GM12878 (cell line): ENCODE results near the gene CAMP. TPM values are rescaled to one million over a fixed set of nuclear protein-coding genes. Genes with fewer than 3 reads are reported as not detected.

ENCODE experiments used
- ATAC-seq: fragments of 200-7000 bp; cut with Tn5 transposase; 3 replicates; pipeline ENCODE4 v1.9.1; 2020; ENCODE audit warnings: mild to moderate bottlenecking, moderate library complexity
- BruUV-seq: library from RNA; stranded (reverse); fragments of 400-500 nt; replicated peaks from 2 replicates; lab custom pipeline; 2021; lab: Mats Ljungman, UMichigan
- CTCF ChIA-PET: fragments of 300-600 bp; sonication (Branson Sonifier 250); formaldehyde crosslinking; extraction: SDS; loops from one replicate; lab custom pipeline; 2021; ENCODE audit warnings: inconsistent platforms; lab: Yijun Ruan, JAX
- POLR2A ChIA-PET: fragments of 350-600 bp; formaldehyde crosslinking; extraction: SDS; loops from one replicate; lab custom pipeline; 2021; ENCODE audit warnings: inconsistent platforms; lab: Charles Lee
- RAD21 ChIA-PET: fragments of 300-600 bp; sonication (Branson Sonifier 250); formaldehyde crosslinking; loops from one replicate; lab custom pipeline; 2023; ENCODE audit warnings: antibody characterized with exemption; ENCODE audit not compliant: unreplicated experiment; lab: Charles Lee
- SMC1A ChIA-PET: fragments of 300-600 bp; sonication (Branson Sonifier 250); formaldehyde crosslinking; loops from one replicate; lab custom pipeline; 2023; ENCODE audit not compliant: unreplicated experiment, uncharacterized antibody; lab: Charles Lee
- DNase-seq: peaks from one replicate; pipeline ENCODE4 v3.0.0-alpha.2; 2011; ENCODE audit warnings: low read depth, low spot score
- FAIRE-seq: peaks from 3 replicates; lab custom pipeline; 2011; peaks lifted over from hg19 to GRCh38; lab: Jason Lieb, UNC
- H2AFZ ChIP-seq: 2 replicates; pipeline ENCODE4 v1.6.0; 2011; ENCODE audit warnings: low read depth, low read length, control low read depth; ENCODE audit not compliant: control insufficient read depth
- H3K27ac ChIP-seq: 2 replicates; pipeline ENCODE4 v1.5.1; 2011; ENCODE audit warnings: control low read depth; ENCODE audit not compliant: control insufficient read depth, insufficient read depth
- H3K27me3 ChIP-seq, 2 experiments: replicated peaks in 1 of 2; 2 replicates each; pipeline versions ENCODE4 v1.6.0 to v1.6.1; 2011; ENCODE audit warnings: low read length in 1 of 2; ENCODE audit not compliant: control insufficient read depth in 2 of 2, insufficient read depth in 2 of 2
- H3K36me3 ChIP-seq, 2 experiments: 2 replicates each; pipeline ENCODE4 v1.5.1; 2011; ENCODE audit warnings: low read length in 1 of 2; ENCODE audit not compliant: control insufficient read depth in 2 of 2, insufficient read depth in 2 of 2
- H3K4me1 ChIP-seq: 2 replicates; pipeline ENCODE4 v1.6.1; 2011; ENCODE audit warnings: mild to moderate bottlenecking, low read length, moderate library complexity, mixed read lengths; ENCODE audit not compliant: control insufficient read depth, insufficient read depth
- H3K4me2 ChIP-seq: 2 replicates; pipeline ENCODE4 v1.6.0; 2011; ENCODE audit warnings: control low read depth; ENCODE audit not compliant: control insufficient read depth, insufficient read depth
- H3K4me3 ChIP-seq: fragments of 200-600 bp; sonication (generic); 2 replicates; pipeline ENCODE4 v1.5.1; 2016
- H3K79me2 ChIP-seq: 2 replicates; pipeline ENCODE4 v1.6.0; 2011; ENCODE audit warnings: low read length; ENCODE audit not compliant: control insufficient read depth, insufficient read depth
- H3K9ac ChIP-seq: 2 replicates; pipeline ENCODE4 v1.8.0; 2011; ENCODE audit warnings: low read length, control low read depth, mixed read lengths; ENCODE audit not compliant: control insufficient read depth, insufficient read depth
- H3K9me3 ChIP-seq: replicated peaks from 3 replicates; pipeline ENCODE4 v1.5.1; 2011; ENCODE audit warnings: mild to moderate bottlenecking, low read length; ENCODE audit not compliant: control insufficient read depth, insufficient read depth
- H4K20me1 ChIP-seq: 2 replicates; pipeline ENCODE4 v1.6.0; 2011; ENCODE audit not compliant: control insufficient read depth, insufficient read depth
- EED ChIP-seq: sonication (generic); IDR thresholded peaks from 2 replicates; pipeline ENCODE4 v1.6.1; 2016; ENCODE audit warnings: antibody characterized with exemption, low read depth
- ESRRA ChIP-seq: IDR thresholded peaks from 2 replicates; pipeline ENCODE4 v1.6.1; 2012; ENCODE audit warnings: mild to moderate bottlenecking, low read length, improper control_type of control experiment
- KAT2A ChIP-seq: conservative IDR thresholded peaks from 2 replicates; pipeline ENCODE4 v1.6.1; 2011; ENCODE audit warnings: low read depth, low read length; ENCODE audit not compliant: control insufficient read depth
- ZNF24 ChIP-seq: fragments of 450-650 bp; IDR thresholded peaks from 2 replicates; pipeline ENCODE4 v1.6.1; 2017; ENCODE audit warnings: antibody characterized with exemption, mild to moderate bottlenecking
- WGBS: methylation state at CpG from one replicate; pipeline ENCODE4 v1.1.6; 2016; ENCODE audit warnings: low lambda C conversion rate; ENCODE audit not compliant: insufficient replicate concordance, insufficient coverage; ENCODE audit errors: missing lambda C conversion rate; 5-methylcytosine and 5-hydroxymethylcytosine counted together
- in situ Hi-C: fragments of 300-500 bp; cut with MboI; formaldehyde crosslinking; loops from 9 replicates; pipeline ENCODE4 v1.14.3; 2018; ENCODE audit warnings: mixed read lengths
- intact Hi-C: fragments of 100-400 bp; cut with micrococcal nuclease; formaldehyde crosslinking; loops from one replicate; pipeline ENCODE4 v1.14.2; 2022; ENCODE audit not compliant: unreplicated experiment
- polyA plus RNA-seq, 11 experiments: library from polyadenylated mRNA; depleted of rRNA in 4 of 11; unstranded in 6 of 11; stranded (reverse) in 5 of 11; fragments of >200 nt; fragmentation: Nextera tagmentation in 4 of 11; fragmentation: Illumina TruSeq in 1 of 11; extraction: Ambion mirVana in 4 of 11; extraction: Trizol in 1 of 11; gene quantifications; 1 replicate in 1 of 11; 2 replicates in 10 of 11; pipeline versions ENCODE4 v1.2.1 to v1.2.3, GENCODE V29; 2011 to 2016; ENCODE audit warnings: inconsistent platforms in 2 of 11, missing spikeins in 2 of 11, low read depth in 1 of 11
- total RNA-seq, 4 experiments: library from RNA; depleted of rRNA in 3 of 4; stranded (reverse); fragments of >200 nt in 3 of 4; fragmentation: Illumina TruSeq in 1 of 4; extraction: Trizol in 1 of 4; gene quantifications; 2 replicates each; pipeline versions ENCODE4 v1.2.1 to v1.2.3, GENCODE V29; 2013 to 2021

The CAMP gene
- total and polyA plus RNA-seq, 10 of the 15 experiments (the other 5 are each of a cell fraction or from before 2014, with no cell fraction given) = 0.76 to 34.3 (median 7.6) TPM

DNA sequence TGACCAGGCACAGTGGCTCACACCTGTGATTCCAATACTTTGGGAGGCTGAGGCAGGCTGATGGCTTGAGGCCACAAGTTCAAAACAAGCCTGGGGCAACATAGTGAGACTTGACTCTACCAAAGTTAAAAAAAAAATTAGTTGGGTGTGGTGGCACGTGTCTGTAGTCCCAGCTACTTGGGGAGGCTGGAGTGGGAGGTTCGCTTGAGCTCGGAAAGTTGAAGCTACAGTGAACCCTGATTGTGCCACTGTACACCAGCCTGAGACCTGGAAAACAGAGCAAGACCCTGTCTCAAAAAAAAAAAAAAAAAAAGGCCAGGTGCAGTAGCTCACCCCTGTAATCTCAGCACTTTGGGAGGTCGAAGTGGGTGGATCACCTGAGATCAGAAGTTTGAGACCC lies 38.2 kb upstream of the CAMP start (continued):
- TF ChIP-seq ESRRA (no peak), ZNF24 (no peak)
- TF ChIP-seq, all 136 proteins: peak for 0

DNA sequence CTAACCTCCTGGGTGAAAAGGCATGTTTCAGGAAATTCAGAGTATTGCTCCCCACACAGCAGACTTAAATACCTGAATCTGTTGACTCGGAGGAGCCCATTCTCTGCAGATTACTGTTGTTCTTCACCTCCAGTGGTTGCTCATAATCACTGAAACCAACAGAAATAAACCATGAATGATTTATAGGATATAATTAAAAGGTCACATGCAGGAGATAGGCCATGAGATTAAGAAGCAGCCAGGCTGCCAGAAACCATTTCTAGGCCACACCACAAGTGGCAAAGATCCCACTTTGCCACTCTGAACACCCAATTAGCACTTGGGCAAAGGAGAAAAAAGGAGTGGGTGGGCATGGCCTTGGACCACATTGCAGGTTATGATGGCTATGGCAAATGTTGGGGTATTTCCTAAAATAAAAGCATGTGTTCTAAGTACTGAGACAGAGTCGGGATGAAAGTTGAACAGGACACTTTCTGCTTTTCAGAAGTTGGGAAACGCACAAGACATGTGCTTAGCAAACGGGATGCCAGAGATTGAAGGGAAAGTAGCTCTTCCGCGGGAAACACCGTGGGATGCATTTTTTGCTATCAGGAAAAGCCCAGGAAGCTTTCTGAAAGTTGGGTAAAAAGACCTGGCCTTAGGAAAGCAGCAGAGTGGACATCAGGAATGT lies 36.5 kb upstream of the CAMP start:
- peak overlapping the region; percentile 74 for H3K27ac ChIP-seq
- CTCF ChIA-PET = interaction anchor here (1.3 to 2.7 kb wide), 2 partner anchors 8 to 249 kb away, joined by 3 to 23 read pairs; no protein-coding TSS in a partner anchor
- peaks cover 52% of the 10 kb centered on the region for H3K79me2 ChIP-seq
- no peaks in the 10 kb centered on the region for H3K9me3 ChIP-seq
- peak overlapping the region; percentile 88 for H2AFZ ChIP-seq
- POLR2A ChIA-PET = interaction anchor here (1.9 to 2.5 kb wide), 2 partner anchors 8 to 14 kb away, joined by 4 to 11 read pairs; no protein-coding TSS in a partner anchor
- RAD21 ChIA-PET = interaction anchor here (1.2 kb wide), 1 partner anchor 250 kb away, joined by 3 read pairs; no protein-coding TSS in a partner anchor
- no peaks in the 10 kb centered on the region for H4K20me1 ChIP-seq
- no peak for ATAC-seq
- under 1% methylated on average over 7 of the region's 7 CpGs for WGBS
- peaks cover 7 to 28% of the 10 kb centered on the region in 2 experiments for H3K36me3 ChIP-seq
- intact Hi-C loops (no loop called here), in situ Hi-C loops (no loop called here)
- FAIRE-seq = no peak
- TF ChIP-seq KAT2A = no peak
- 0 out of 2 replicates have a peak, but pooled peaks have one; percentile 1 for TF ChIP-seq EED
- no TSS peak for BruUV-seq
- H3K27me3 ChIP-seq = no peaks in the 10 kb centered on the region
- peak overlapping the region; percentile 92 for H3K4me3 ChIP-seq
- H3K4me1 ChIP-seq = peaks cover 12% of the 10 kb centered on the region; the same call in 1 of the 2 replicates
- DNase-seq = no peak
- H3K4me2 ChIP-seq = peak overlapping the region; percentile 65
- SMC1A ChIA-PET = interaction anchor here (0.7 to 5.9 kb wide), 4 partner anchors 9 to 253 kb away, joined by 3 to 31 read pairs (median 3); partner anchors contain the start of genes CCDC51 and TMA7
- peak overlapping the region; percentile 93 for H3K9ac ChIP-seq
